Astrocyte (in vitro differentiated cells and primary cell): ENCODE data around the gene NKIRAS1. TPM values are rescaled to one million over a fixed set of nuclear protein-coding genes. Genes with fewer than 3 reads are reported as not detected.
"Not testable (repeated sequence)": the region's sequence is repeated elsewhere in the genome, so short reads cannot be mapped to it uniquely, and the experiment has no call there.

Experiments
- DNase-seq: peaks from one replicate; pipeline ENCODE4 v3.0.0-alpha.2; 2010; ENCODE audit warnings: low read depth
- FAIRE-seq: peaks from 2 replicates; lab custom pipeline; 2011; peaks lifted over from hg19 to GRCh38; lab: Jason Lieb, UNC
- H2AFZ ChIP-seq: 2 replicates; pipeline ENCODE4 v1.6.0; 2012; ENCODE audit warnings: low read depth, low read length, inconsistent platforms
- H3K27ac ChIP-seq: 2 replicates; pipeline ENCODE4 v1.5.1; 2011; ENCODE audit warnings: low read depth, low read length, inconsistent platforms
- H3K27me3 ChIP-seq: 2 replicates; pipeline ENCODE4 v1.6.0; 2011; ENCODE audit warnings: low read length, inconsistent platforms; ENCODE audit not compliant: insufficient read depth
- H3K36me3 ChIP-seq: 2 replicates; pipeline ENCODE4 v1.5.1; 2011; ENCODE audit warnings: low read length, inconsistent platforms; ENCODE audit not compliant: insufficient read depth
- H3K4me1 ChIP-seq: 2 replicates; pipeline ENCODE4 v1.5.1; 2011; ENCODE audit warnings: low read length, inconsistent platforms; ENCODE audit not compliant: insufficient read depth
- H3K4me2 ChIP-seq: 2 replicates; pipeline ENCODE4 v1.6.0; 2012; ENCODE audit warnings: low read length, inconsistent platforms
- H3K4me3 ChIP-seq: 2 replicates; pipeline ENCODE4 v1.5.1; 2011; ENCODE audit warnings: low read depth, mild to moderate bottlenecking, low read length, inconsistent platforms; ENCODE audit not compliant: insufficient read depth
- H3K79me2 ChIP-seq: 2 replicates; pipeline ENCODE4 v1.6.0; 2012; ENCODE audit warnings: mild to moderate bottlenecking, low read length, inconsistent platforms; ENCODE audit not compliant: insufficient read depth
- H3K9ac ChIP-seq: 2 replicates; pipeline ENCODE4 v1.6.0; 2012; ENCODE audit warnings: mild to moderate bottlenecking, low read length, inconsistent platforms
- H3K9me3 ChIP-seq: 2 replicates; pipeline ENCODE4 v1.5.1; 2012; ENCODE audit warnings: low read depth, mild to moderate bottlenecking, low read length, inconsistent platforms; ENCODE audit not compliant: insufficient read depth
- H4K20me1 ChIP-seq: 2 replicates; pipeline ENCODE4 v1.6.0; 2012; ENCODE audit warnings: low read length, inconsistent platforms; ENCODE audit not compliant: insufficient read depth
- H3K27ac Mint-ChIP-seq: one replicate; pipeline ENCODE4 v1.8.0; 2021; ENCODE audit warnings: mild to moderate bottlenecking, mixed read lengths; ENCODE audit not compliant: unreplicated experiment
- H3K27me3 Mint-ChIP-seq: one replicate; pipeline ENCODE4 v1.8.0; 2021; ENCODE audit warnings: low read depth, mixed read lengths; ENCODE audit not compliant: unreplicated experiment
- H3K36me3 Mint-ChIP-seq: one replicate; pipeline ENCODE4 v1.8.0; 2021; ENCODE audit warnings: low read depth, mixed read lengths; ENCODE audit not compliant: unreplicated experiment
- H3K4me1 Mint-ChIP-seq: one replicate; pipeline ENCODE4 v1.8.0; 2021; ENCODE audit warnings: low read depth, mixed read lengths; ENCODE audit not compliant: unreplicated experiment
- H3K4me3 Mint-ChIP-seq: one replicate; pipeline ENCODE4 v1.8.0; 2021; ENCODE audit warnings: mild to moderate bottlenecking, moderate library complexity, mixed read lengths; ENCODE audit not compliant: unreplicated experiment
- H3K9me3 Mint-ChIP-seq: one replicate; pipeline ENCODE4 v1.8.0; 2021; ENCODE audit warnings: mild to moderate bottlenecking, mixed read lengths; ENCODE audit not compliant: unreplicated experiment
- EZH2 ChIP-seq: IDR thresholded peaks from 2 replicates; pipeline ENCODE4 v1.6.1; 2012; ENCODE audit warnings: mild to moderate bottlenecking, low read length, inconsistent platforms; ENCODE audit not compliant: insufficient read depth
- total RNA-seq: library from RNA; stranded (reverse); gene quantifications from 2 replicates; pipeline ENCODE4 v1.2.1, GENCODE V29; 2021
- TF ChIP-seq, protein P1 (sequence below): IDR thresholded peaks from 2 replicates; pipeline ENCODE4 v1.5.1; 2011; ENCODE audit warnings: low read depth, mild to moderate bottlenecking, inconsistent platforms, low read length, moderate library complexity; ENCODE audit not compliant: insufficient read depth

Gene NKIRAS1
- total RNA-seq, 1 donor from 2014 or later, result 11.0 TPM

DNA sequence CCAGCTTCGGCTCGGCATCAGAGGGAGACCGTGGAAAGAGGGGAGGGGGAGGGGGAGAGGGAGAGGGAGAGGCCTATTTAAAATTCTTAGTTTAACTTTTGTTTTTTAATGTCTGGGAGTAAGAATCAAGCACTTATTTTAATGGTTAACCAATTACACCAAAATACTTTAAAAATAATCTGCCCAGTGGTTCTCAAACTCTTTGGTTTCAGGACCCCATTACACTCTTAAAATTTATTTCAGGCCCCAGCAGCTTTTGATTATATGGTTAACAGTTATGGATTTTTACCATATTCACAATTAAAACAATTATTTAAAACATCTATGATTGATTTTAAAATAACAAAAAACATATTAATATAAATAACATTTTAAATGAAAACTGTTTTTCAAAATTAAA is 44.5 kb downstream of the NKIRAS1 start:
- H3K9me3 Mint-ChIP-seq, result no peaks in the 10 kb centered on the region
- H3K4me2 ChIP-seq, result no peak overlapping the region
- no peaks in the 10 kb centered on the region for H3K36me3 ChIP-seq
- no peaks in the 10 kb centered on the region for H3K27me3 ChIP-seq
- H3K9ac ChIP-seq, result no peak overlapping the region
- DNase-seq (no peak), FAIRE-seq (no peak)
- H3K27ac Mint-ChIP-seq, result no peak overlapping the region
- H3K4me1 Mint-ChIP-seq, result peaks cover 42% of the 10 kb centered on the region
- no peak overlapping the region for H2AFZ ChIP-seq
- H4K20me1 ChIP-seq, result peaks cover 65% of the 10 kb centered on the region
- H3K27me3 Mint-ChIP-seq, result no peaks in the 10 kb centered on the region
- no peak overlapping the region for H3K4me3 Mint-ChIP-seq
- peaks cover 33% of the 10 kb centered on the region for H3K79me2 ChIP-seq
- peaks cover 23% of the 10 kb centered on the region for H3K4me1 ChIP-seq
- no peak for TF ChIP-seq EZH2
- TF ChIP-seq, protein P1, sequence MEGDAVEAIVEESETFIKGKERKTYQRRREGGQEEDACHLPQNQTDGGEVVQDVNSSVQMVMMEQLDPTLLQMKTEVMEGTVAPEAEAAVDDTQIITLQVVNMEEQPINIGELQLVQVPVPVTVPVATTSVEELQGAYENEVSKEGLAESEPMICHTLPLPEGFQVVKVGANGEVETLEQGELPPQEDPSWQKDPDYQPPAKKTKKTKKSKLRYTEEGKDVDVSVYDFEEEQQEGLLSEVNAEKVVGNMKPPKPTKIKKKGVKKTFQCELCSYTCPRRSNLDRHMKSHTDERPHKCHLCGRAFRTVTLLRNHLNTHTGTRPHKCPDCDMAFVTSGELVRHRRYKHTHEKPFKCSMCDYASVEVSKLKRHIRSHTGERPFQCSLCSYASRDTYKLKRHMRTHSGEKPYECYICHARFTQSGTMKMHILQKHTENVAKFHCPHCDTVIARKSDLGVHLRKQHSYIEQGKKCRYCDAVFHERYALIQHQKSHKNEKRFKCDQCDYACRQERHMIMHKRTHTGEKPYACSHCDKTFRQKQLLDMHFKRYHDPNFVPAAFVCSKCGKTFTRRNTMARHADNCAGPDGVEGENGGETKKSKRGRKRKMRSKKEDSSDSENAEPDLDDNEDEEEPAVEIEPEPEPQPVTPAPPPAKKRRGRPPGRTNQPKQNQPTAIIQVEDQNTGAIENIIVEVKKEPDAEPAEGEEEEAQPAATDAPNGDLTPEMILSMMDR, result no peak
- H3K9me3 ChIP-seq, result no peaks in the 10 kb centered on the region
- no peak overlapping the region for H3K27ac ChIP-seq
- no peak overlapping the region for H3K4me3 ChIP-seq
- H3K36me3 Mint-ChIP-seq, result no peaks in the 10 kb centered on the region

DNA sequence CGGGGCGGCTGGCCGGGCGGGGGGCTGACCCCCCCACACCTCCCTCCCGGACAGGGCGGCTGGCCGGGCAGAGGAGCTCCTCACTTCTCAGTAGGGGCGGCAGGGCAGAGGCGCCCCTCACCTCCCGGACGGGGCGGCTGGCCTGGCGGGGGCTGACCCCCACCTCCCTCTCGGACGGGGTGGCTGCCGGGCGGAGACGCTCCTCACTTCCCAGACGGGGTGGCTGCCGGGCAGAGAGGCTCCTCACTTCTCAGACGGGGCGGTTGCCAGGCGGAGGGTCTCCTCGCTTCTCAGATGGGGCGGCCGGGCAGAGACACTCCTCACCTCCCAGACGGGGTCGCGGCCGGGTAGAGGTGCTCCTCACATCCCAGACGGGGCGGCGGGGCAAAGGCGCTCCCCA is 45.4 kb downstream of the NKIRAS1 start:
- not testable (repeated sequence) for FAIRE-seq, H3K9me3 ChIP-seq, H3K4me3 ChIP-seq, H2AFZ ChIP-seq, H3K9ac ChIP-seq, H3K27ac Mint-ChIP-seq, H3K9me3 Mint-ChIP-seq, H3K27me3 ChIP-seq, H3K27me3 Mint-ChIP-seq, H3K4me3 Mint-ChIP-seq, H3K4me2 ChIP-seq, H3K36me3 ChIP-seq, DNase-seq, H3K36me3 Mint-ChIP-seq, H3K27ac ChIP-seq
- Histone ChIP-seq H4K20me1 (peaks cover 60% of the 10 kb centered on the region), H3K4me1 (peaks cover 16% of the 10 kb centered on the region), H3K79me2 (peaks cover 25% of the 10 kb centered on the region)
- peaks cover 41% of the 10 kb centered on the region for H3K4me1 Mint-ChIP-seq

DNA sequence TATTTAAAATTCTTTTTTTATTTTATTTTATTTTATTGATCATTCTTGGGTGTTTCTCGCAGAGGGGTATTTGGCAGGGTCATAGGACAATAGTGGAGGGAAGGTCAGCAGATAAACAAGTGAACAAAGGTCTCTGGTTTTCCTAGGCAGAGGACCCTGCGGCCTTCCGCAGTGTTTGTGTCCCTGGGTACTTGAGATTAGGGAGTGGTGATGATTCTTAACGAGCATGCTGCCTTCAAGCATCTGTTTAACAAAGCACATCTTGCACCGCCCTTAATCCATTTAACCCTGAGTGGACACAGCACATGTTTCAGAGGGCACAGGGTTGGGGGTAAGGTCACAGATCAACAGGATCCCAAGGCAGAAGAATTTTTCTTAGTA is 46.1 kb downstream of the NKIRAS1 start:
- not testable (repeated sequence) for H3K27ac ChIP-seq, H3K9me3 Mint-ChIP-seq, H3K27me3 Mint-ChIP-seq, H3K4me3 Mint-ChIP-seq, H3K36me3 Mint-ChIP-seq, H3K36me3 ChIP-seq, H2AFZ ChIP-seq, H3K9me3 ChIP-seq, DNase-seq, H3K9ac ChIP-seq, H3K4me3 ChIP-seq, FAIRE-seq, H3K4me2 ChIP-seq, H3K27ac Mint-ChIP-seq, H3K27me3 ChIP-seq
- Histone ChIP-seq H3K4me1 (peaks cover 23% of the 10 kb centered on the region), H3K79me2 (peaks cover 23% of the 10 kb centered on the region), H4K20me1 (peaks cover 61% of the 10 kb centered on the region)
- peaks cover 41% of the 10 kb centered on the region for H3K4me1 Mint-ChIP-seq
